SK-N-SH (cell line): ENCODE data around the gene TXNDC17. TPM values are rescaled to one million over a fixed set of nuclear protein-coding genes. Genes with fewer than 3 reads are reported as not detected.

Experiments used
- CTCF ChIA-PET: fragments of 300-600, 350-600 bp; formaldehyde crosslinking; extraction: SDS; loops from one replicate; lab custom pipeline; 2021; lab: Yijun Ruan, JAX
- POLR2A ChIA-PET: fragments of 350-600 bp; sonication (Branson Sonifier 250); formaldehyde crosslinking; extraction: SDS; loops from one replicate; lab custom pipeline; 2020; ENCODE audit warnings: antibody characterized with exemption, inconsistent platforms; lab: Yijun Ruan, JAX
- DNase-seq: peaks from one replicate; pipeline ENCODE4 v3.0.0; 2012
- H2AFZ ChIP-seq: fragments of 200-600 bp; sonication (generic); 2 replicates; pipeline ENCODE4 v1.8.1; 2016; ENCODE audit warnings: antibody characterized with exemption, mild to moderate bottlenecking, low read depth
- H3F3A ChIP-seq: fragments of 200-600 bp; sonication (generic); replicated peaks from 2 replicates; pipeline ENCODE3; 2016; ENCODE audit warnings: antibody characterized with exemption, mild to moderate bottlenecking; ENCODE audit not compliant: insufficient read depth
- H3K27ac ChIP-seq, 2 experiments: fragments of 200-500 bp in 1 of 2; fragments of 200-600 bp in 1 of 2; sonication (Bioruptor generic) in 1 of 2; sonication (generic), shearing (Covaris generic) in 1 of 2; 2 replicates each; pipeline versions ENCODE4 v1.5.1 to v1.6.1; 2014 to 2016; ENCODE audit warnings: low read depth in 2 of 2, inconsistent platforms in 1 of 2, low read length in 1 of 2, mild to moderate bottlenecking in 1 of 2, mixed read lengths in 1 of 2
- H3K27me3 ChIP-seq: fragments of 200-600 bp; sonication (generic), shearing (Covaris generic); 2 replicates; pipeline ENCODE4 v1.6.1; 2016; ENCODE audit warnings: mixed run types; ENCODE audit not compliant: insufficient read depth
- H3K36me3 ChIP-seq, 2 experiments: fragments of 200-500 bp in 1 of 2; fragments of 200-600 bp in 1 of 2; sonication (Bioruptor generic) in 1 of 2; sonication (generic) in 1 of 2; replicated peaks in 1 of 2; 2 replicates each; pipeline versions ENCODE3 to v1.5.1; 2014 to 2016; ENCODE audit warnings: low read length in 1 of 2, mild to moderate bottlenecking in 1 of 2; ENCODE audit not compliant: insufficient read depth in 2 of 2, control insufficient read depth in 1 of 2
- H3K4me1 ChIP-seq, 2 experiments: fragments of 200-500 bp in 1 of 2; fragments of 200-600 bp in 1 of 2; sonication (Bioruptor generic) in 1 of 2; sonication (generic), shearing (Covaris generic) in 1 of 2; 2 replicates each; pipeline versions ENCODE4 v1.5.1 to v1.6.1; 2014 to 2016; ENCODE audit warnings: low read depth in 1 of 2, low read length in 1 of 2, mixed run types in 1 of 2; ENCODE audit not compliant: insufficient read depth in 2 of 2, control insufficient read depth in 1 of 2
- H3K4me2 ChIP-seq: fragments of 200-600 bp; sonication (generic), shearing (Covaris generic); 2 replicates; pipeline ENCODE4 v1.6.1; 2017; ENCODE audit warnings: mixed run types
- H3K4me3 ChIP-seq, 2 experiments: fragments of 200-500 bp in 1 of 2; fragments of 200-600 bp in 1 of 2; sonication (Bioruptor generic) in 1 of 2; sonication (generic), shearing (Covaris generic) in 1 of 2; 2 replicates each; pipeline versions ENCODE4 v1.5.1 to v1.8.1; 2014 to 2016; ENCODE audit warnings: low read depth in 2 of 2, inconsistent platforms in 1 of 2, low read length in 1 of 2, mild to moderate bottlenecking in 1 of 2, mixed read lengths in 1 of 2, moderate library complexity in 1 of 2
- H3K79me2 ChIP-seq: fragments of 200-600 bp; sonication (generic); 2 replicates; pipeline ENCODE4 v1.8.1; 2017; ENCODE audit warnings: mild to moderate bottlenecking; ENCODE audit not compliant: insufficient read depth
- H3K9ac ChIP-seq: fragments of 200-600 bp; sonication (generic); 2 replicates; pipeline ENCODE4 v1.6.1; 2017; ENCODE audit warnings: mixed run types
- H3K9me2 ChIP-seq: fragments of 200-600 bp; sonication (generic); 2 replicates; pipeline ENCODE4 v1.6.1; 2017; ENCODE audit warnings: mixed run types
- H3K9me3 ChIP-seq: fragments of 200-600 bp; sonication (generic); 2 replicates; pipeline ENCODE4 v1.6.1; 2017; ENCODE audit warnings: mixed run types, mild to moderate bottlenecking, moderate library complexity
- H4K20me1 ChIP-seq: fragments of 200-600 bp; sonication (generic); 2 replicates; pipeline ENCODE4 v1.6.1; 2017; ENCODE audit warnings: mild to moderate bottlenecking, mixed run types; ENCODE audit not compliant: insufficient read depth
- CHD2 ChIP-seq: fragments of 150-350 bp; IDR thresholded peaks from 2 replicates; pipeline ENCODE4 v1.6.1; 2018; ENCODE audit warnings: low read length; ENCODE audit not compliant: partially characterized antibody
- EP300 ChIP-seq, 2 experiments: IDR thresholded peaks; 2 replicates each; pipeline versions ENCODE4 v1.4.0 to v1.6.1; 2012; ENCODE audit warnings: borderline replicate concordance in 1 of 2, low read depth in 1 of 2, low read length in 1 of 2
- EZH2phosphoT487 ChIP-seq: fragments of 200-600 bp; sonication (generic); IDR thresholded peaks from 2 replicates; pipeline ENCODE4 v1.6.1; 2017; ENCODE audit warnings: low read depth, mixed run types, mild to moderate bottlenecking, antibody characterized with exemption, moderate library complexity, borderline replicate concordance
- GATA2 ChIP-seq: sonication (generic); formaldehyde crosslinking; IDR thresholded peaks from 2 replicates; pipeline ENCODE4 v1.5.0; 2020; ENCODE audit warnings: mild to moderate bottlenecking, missing genetic modification reagents
- NFIC ChIP-seq: IDR thresholded peaks from 2 replicates; pipeline ENCODE4 v1.4.0; 2012; ENCODE audit warnings: borderline replicate concordance
- NRF1 ChIP-seq: IDR thresholded peaks from 2 replicates; pipeline ENCODE4 v1.6.1; 2012; ENCODE audit warnings: low read depth, mild to moderate bottlenecking, low read length
- PBX3 ChIP-seq: IDR thresholded peaks from 2 replicates; pipeline ENCODE4; 2012
- POLR2AphosphoS5 ChIP-seq: IDR thresholded peaks from 2 replicates; pipeline ENCODE4 v1.6.1; 2012; ENCODE audit warnings: low read depth, low read length
- RCOR1 ChIP-seq: fragments of 150-350 bp; IDR thresholded peaks from 2 replicates; pipeline ENCODE4 v1.6.1; 2017; ENCODE audit warnings: antibody characterized with exemption, low read length
- RXRA ChIP-seq: IDR thresholded peaks from 2 replicates; pipeline ENCODE4 v1.4.0; 2012; ENCODE audit warnings: low read depth, mild to moderate bottlenecking, borderline replicate concordance
- YY1 ChIP-seq: IDR thresholded peaks from 2 replicates; pipeline ENCODE4 v1.4.0; 2012; ENCODE audit warnings: low read depth, mild to moderate bottlenecking
- WGBS: methylation state at CpG from one replicate; pipeline ENCODE4 v1.1.6; 2017; ENCODE audit warnings: low lambda C conversion rate; 5-methylcytosine and 5-hydroxymethylcytosine counted together
- polyA plus RNA-seq, 3 experiments: library from polyadenylated mRNA; depleted of rRNA; stranded (reverse); fragments of >200 nt; gene quantifications; 2 replicates each; pipeline ENCODE4 v1.2.3, GENCODE V29; 2012

The TXNDC17 gene
- polyA plus RNA-seq, 1 of the 3 experiments (the other 2 are of a cell fraction): 644 TPM

- TF ChIP-seq NFIC: no peak
- no peak for TF ChIP-seq GATA2 (CRISPR knock-in tag)
- no peak for TF ChIP-seq EZH2phosphoT487
- no peak for TF ChIP-seq NRF1
Observed at GRCh38 chr17:6676802-6677157, 35.9 kb downstream of the TXNDC17 start (continued).

GRCh38 chr17:6677158-6677831 is 36.4 kb downstream of the TXNDC17 start:
- Histone ChIP-seq H2AFZ (no peak overlapping the region), H3K4me3 (no peak overlapping the region), H3K4me1 (no peaks in the 10 kb centered on the region), H3K36me3 (no peaks in the 10 kb centered on the region), H4K20me1 (no peaks in the 10 kb centered on the region), H3F3A (no peaks in the 10 kb centered on the region), H3K9me3 (no peaks in the 10 kb centered on the region), H3K27ac (no peak overlapping the region), H3K27me3 (peaks cover 87% of the 10 kb centered on the region), H3K79me2 (no peaks in the 10 kb centered on the region), H3K9ac (no peak overlapping the region), H3K9me2 (no peaks in the 10 kb centered on the region), H3K4me2 (no peak overlapping the region)
- POLR2A ChIA-PET: no interaction called here
- WGBS: 26% methylated on average over 10 of the region's 16 CpGs
- CTCF ChIA-PET: interaction anchor here (0.8 to 1.8 kb wide), 2 partner anchors 11 to 24 kb away, joined by 3 to 12 read pairs; no protein-coding TSS in a partner anchor
- DNase-seq: no peak
- TF ChIP-seq EP300 (IDR thresholded peaks at IDR 0.05; ENCODE audit: borderline replicate concordance in 1 of 2, low read depth in 1 of 2, low read length in 1 of 2) (no peak), CHD2 (no peak), YY1 (no peak)

- Histone ChIP-seq H3K9me3 (no peaks in the 10 kb centered on the region), H3K4me2 (no peak overlapping the region), H3K9ac (no peak overlapping the region), H4K20me1 (no peaks in the 10 kb centered on the region), H3K79me2 (no peaks in the 10 kb centered on the region), H3K4me3 (no peak overlapping the region), H3K27me3 (peaks cover 87% of the 10 kb centered on the region), H3K27ac (no peak overlapping the region), H3K36me3 (no peaks in the 10 kb centered on the region), H3F3A (no peaks in the 10 kb centered on the region), H3K9me2 (no peaks in the 10 kb centered on the region), H2AFZ (no peak overlapping the region), H3K4me1 (no peaks in the 10 kb centered on the region)
- POLR2A ChIA-PET: no interaction called here
- TF ChIP-seq RCOR1 (no peak), RXRA (no peak), NFIC (no peak), POLR2AphosphoS5 (no peak), PBX3 (no peak)
- no peak for DNase-seq
- CTCF ChIA-PET: interaction anchor here (1.8 kb wide), 1 partner anchor 11 kb away, joined by 12 read pairs; no protein-coding TSS in a partner anchor
- WGBS: 27% methylated on average over 7 of the region's 7 CpGs
Observed at GRCh38 chr17:6677946-6678345, 37.1 kb downstream of the TXNDC17 start.
